Right kidney (tissue), 9 donors: ENCODE data around the gene ARHGEF5.
"Not testable (repeated sequence)": the region's sequence is repeated elsewhere in the genome, so short reads cannot be mapped to it uniquely, and the experiment has no call there.

ENCODE experiments used
- DNase-seq: peaks from one replicate; pipeline ENCODE4 v3.0.0-alpha.2; 2016
- long read RNA-seq, 8 donors: transcript quantifications; one replicate each; lab custom pipeline, GENCODE V29; 2026

Gene ARHGEF5
- long read RNA-seq, donor 1 = 0 reads
- long read RNA-seq, donor 2 = 0 reads
- long read RNA-seq, donor 3, partial matches to known transcripts = 10 of 10 reads
- long read RNA-seq, donor 3, other reads (novel, unspliced or antisense) = 0 of 10 reads
- long read RNA-seq, donor 4, full-length matches to known transcripts = 1 of 11 reads
- long read RNA-seq, donor 4, partial matches to known transcripts = 10 of 11 reads
- long read RNA-seq, donor 4, other reads (novel, unspliced or antisense) = 0 of 11 reads
- long read RNA-seq, donor 5 = 0 reads
- long read RNA-seq, donor 6 = 0 reads
- long read RNA-seq, donor 7, partial matches to known transcripts = 6 of 6 reads
- long read RNA-seq, donor 7, other reads (novel, unspliced or antisense) = 0 of 6 reads
- long read RNA-seq, donor 8, partial matches to known transcripts = 12 of 12 reads
- long read RNA-seq, donor 8, other reads (novel, unspliced or antisense) = 0 of 12 reads

- not testable (repeated sequence) for DNase-seq
These were observed at the start of gene ARHGEF5 for GRCh38 chr7:144355176-144355822. Gene ARHGEF5 (plus strand): TSS chr7:144355402. CDS start chr7:144362670, 7,268 bp downstream.

- not testable (repeated sequence) for DNase-seq
These were observed 45.5 kb upstream of the ARHGEF5 start for GRCh38 chr7:144309702-144310101.

- DNase-seq = not testable (repeated sequence)
These were observed 44.0 kb upstream of the ARHGEF5 start for GRCh38 chr7:144311218-144311617.

- DNase-seq = not testable (repeated sequence)
These were observed 43.2 kb upstream of the ARHGEF5 start, which contains the start of gene OR2A1 for GRCh38 chr7:144311872-144312469. Gene OR2A1 (plus strand): TSS chr7:144312419. CDS start chr7:144318125, 5,706 bp downstream.

GRCh38 chr7:144317537-144317936, 37.7 kb upstream of the ARHGEF5 start:
- DNase-seq = not testable (repeated sequence)

- DNase-seq = not testable (repeated sequence)
These were observed 35.7 kb upstream of the ARHGEF5 start for GRCh38 chr7:144319547-144319946.

GRCh38 chr7:144321677-144322206, 33.5 kb upstream of the ARHGEF5 start:
- not testable (repeated sequence) for DNase-seq

- not testable (repeated sequence) for DNase-seq
These were observed 31.8 kb upstream of the ARHGEF5 start for GRCh38 chr7:144323359-144323758.

GRCh38 chr7:144325868-144326267, 29.3 kb upstream of the ARHGEF5 start:
- DNase-seq = not testable (repeated sequence)

- DNase-seq = not testable (repeated sequence)
These were observed 25.2 kb upstream of the ARHGEF5 start for GRCh38 chr7:144330044-144330443.

- not testable (repeated sequence) for DNase-seq
These were observed 23.8 kb upstream of the ARHGEF5 start for GRCh38 chr7:144331221-144331995.

- not testable (repeated sequence) for DNase-seq
These were observed 23.3 kb upstream of the ARHGEF5 start for GRCh38 chr7:144331996-144332288.

GRCh38 chr7:144348625-144349024, 6.6 kb upstream of the ARHGEF5 start:
- not testable (repeated sequence) for DNase-seq

- DNase-seq = not testable (repeated sequence)
These were observed 3.5 kb upstream of the ARHGEF5 start for GRCh38 chr7:144351667-144352066.

GRCh38 chr7:144356185-144356584, 983 bp downstream of the ARHGEF5 start:
- DNase-seq = not testable (repeated sequence)

- DNase-seq = not testable (repeated sequence)
These were observed 1.7 kb downstream of the ARHGEF5 start for GRCh38 chr7:144356860-144357259.

- DNase-seq = not testable (repeated sequence)
These were observed 6.9 kb downstream of the ARHGEF5 start for GRCh38 chr7:144362061-144362460.

GRCh38 chr7:144365523-144365922, 10.3 kb downstream of the ARHGEF5 start:
- DNase-seq = not testable (repeated sequence)

GRCh38 chr7:144367250-144367649, 12.0 kb downstream of the ARHGEF5 start:
- DNase-seq = not testable (repeated sequence)

GRCh38 chr7:144369221-144369620, 14.0 kb downstream of the ARHGEF5 start:
- not testable (repeated sequence) for DNase-seq

GRCh38 chr7:144378651-144379050, 23.4 kb downstream of the ARHGEF5 start:
- DNase-seq = no peak
